K562 (cell line): ENCODE results near the gene SPRED2.

Source experiments
- EZH2 ChIP-seq: IDR thresholded peaks from 2 replicates; pipeline ENCODE4 v1.6.1; 2012; ENCODE audit warnings: low read depth, mild to moderate bottlenecking, inconsistent platforms, low read length, borderline replicate concordance
- IRF9 ChIP-seq: fragments of 450-650 bp; IDR thresholded peaks from 2 replicates; pipeline ENCODE4 v1.6.1; 2016; ENCODE audit warnings: missing biosample characterization, missing genetic modification characterization
- JUND ChIP-seq, 2 experiments: IDR thresholded peaks; 2 replicates in 1 of 2; 3 replicates in 1 of 2; pipeline ENCODE4 v1.6.1; 2011; ENCODE audit warnings: borderline replicate concordance in 2 of 2, low read depth in 2 of 2, low read length in 2 of 2, improper control_type of control experiment in 1 of 2, missing biosample characterization in 1 of 2, missing genetic modification characterization in 1 of 2, missing genetic modification reagents in 1 of 2
- KDM5B ChIP-seq: fragments of 200-600 bp; sonication (generic); IDR thresholded peaks from 2 replicates; pipeline ENCODE4 v1.6.1; 2012; ENCODE audit warnings: low read depth, mild to moderate bottlenecking, moderate library complexity, low read length, control low read depth, inconsistent platforms; ENCODE audit not compliant: insufficient replicate concordance
- MAFK ChIP-seq: IDR thresholded peaks from 2 replicates; pipeline ENCODE4 v1.6.1; 2011; ENCODE audit warnings: low read length, improper control_type of control experiment
- NCOA1 ChIP-seq: fragments of 450-650 bp; IDR thresholded peaks from 2 replicates; pipeline ENCODE4 v1.6.1; 2016; ENCODE audit warnings: low read depth
- POLR2A ChIP-seq: fragments of 450-650 bp; conservative IDR thresholded peaks from 2 replicates; pipeline ENCODE4 v1.6.1; 2016
- RAD21 ChIP-seq, 2 experiments: fragments of 250-450 bp in 1 of 2; fragments of 450-650 bp in 1 of 2; sonication (Bioruptor Pico) in 1 of 2; formaldehyde crosslinking in 1 of 2; IDR thresholded peaks in 1 of 2; conservative IDR thresholded peaks in 1 of 2; 2 replicates each; pipeline versions ENCODE4 v1.4.0 to v1.8.0; 2020 to 2022; ENCODE audit warnings: mild to moderate bottlenecking in 2 of 2, moderate library complexity in 1 of 2
- SAP30 ChIP-seq: fragments of 200-600 bp; sonication (generic); IDR thresholded peaks from 2 replicates; pipeline ENCODE4 v1.6.1; 2012; ENCODE audit warnings: borderline replicate concordance, low read depth, mild to moderate bottlenecking, moderate library complexity, low read length, control low read depth, inconsistent platforms; ENCODE audit not compliant: insufficient read depth, poor library complexity, severe bottlenecking
- SMAD3 ChIP-seq: fragments of 450-650 bp; formaldehyde crosslinking; conservative IDR thresholded peaks from 2 replicates; pipeline ENCODE4 v1.4.0; 2020; ENCODE audit warnings: mild to moderate bottlenecking
- SMC3 ChIP-seq: conservative IDR thresholded peaks from 2 replicates; pipeline ENCODE4 v1.6.1; 2011; ENCODE audit warnings: low read depth, low read length, improper control_type of control experiment; ENCODE audit not compliant: insufficient read depth
- USF2 ChIP-seq: sonication (generic); formaldehyde crosslinking; IDR thresholded peaks from 2 replicates; pipeline ENCODE4 v1.5.0; 2020; ENCODE audit warnings: missing genetic modification reagents

GRCh38 chr2:65432227-65433190 is at the start of gene SPRED2:
- TF ChIP-seq POLR2A (peak; percentile 79), MAFK (no peak), EZH2 (no peak), NCOA1 (peak; percentile 72), RAD21 (CRISPR knock-in tag; conservative IDR thresholded peaks at IDR 0.05 in 1 of 2, IDR thresholded peaks at IDR 0.05 in 1 of 2) (peak; percentile 28 to 33), JUND (IDR thresholded peaks at IDR 0.05; ENCODE audit: borderline replicate concordance, low read depth, low read length) (peak; percentile 94), JUND (tag; IDR thresholded peaks at IDR 0.05; ENCODE audit: borderline replicate concordance, low read depth, low read length) (peak; percentile 87; the same call in 1 of the 3 replicates), SAP30 (no peak), SMC3 (peak; percentile 21; the same call in 1 of the 2 replicates), KDM5B (peak; percentile 68), SMAD3 (CRISPR knock-in tag) (no peak), USF2 (CRISPR knock-in tag) (no peak), IRF9 (tag) (no peak)
